Measurements from ENCODE around the gene LY6G6C. TPM values are rescaled to one million over a fixed set of nuclear protein-coding genes. Genes with fewer than 3 reads are reported as not detected.

LY6G6C gene
- total RNA-seq, 1 experiment from 2014 or later: 0.22 TPM

DNA sequence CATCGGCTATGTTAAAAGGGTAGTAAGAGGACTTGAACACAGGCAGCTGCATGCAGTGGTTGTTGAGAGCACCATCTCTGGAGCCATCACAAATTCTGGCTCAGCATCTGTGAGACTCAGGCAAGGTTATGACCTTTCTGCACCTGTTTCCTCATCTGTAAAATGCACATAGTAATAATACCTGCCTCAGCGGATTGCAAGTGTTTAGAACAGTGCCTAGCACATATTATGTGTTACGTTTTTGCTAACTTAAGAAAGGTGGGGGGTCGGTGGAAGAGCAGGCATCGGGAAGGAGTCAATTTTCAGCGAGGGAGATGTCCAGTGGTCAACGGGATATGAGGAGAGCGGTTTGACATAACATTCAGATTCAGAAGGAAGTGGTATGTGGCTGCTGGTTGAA is 43.6 kb downstream of the LY6G6C start:
- no TSS peak for BruUV-seq (replicated peaks)
- POLR2A ChIA-PET (ENCODE audit: unreplicated experiment): no interaction called here
- H3K9me2 ChIP-seq (replicated peaks; ENCODE audit: low read length): no peaks in the 10 kb centered on the region

GRCh38 chr6:31676904-31677303 is 44.6 kb downstream of the LY6G6C start:
- Histone ChIP-seq H3K27ac (ENCODE audit: low read length) (no peak overlapping the region), H2AFZ (ENCODE audit: low read length) (no peak overlapping the region), H3K9ac (ENCODE audit: low read length) (no peak overlapping the region), H3K36me3 (ENCODE audit: low read depth, low read length) (peaks cover 6% of the 10 kb centered on the region; the same call in 1 of the 2 replicates), H3K79me2 (ENCODE audit: low read length) (no peaks in the 10 kb centered on the region), H4K20me1 (ENCODE audit: low read length) (no peaks in the 10 kb centered on the region), H3K4me3 (ENCODE audit: low read length) (no peak overlapping the region), H3K27me3 (ENCODE audit: low read length) (no peaks in the 10 kb centered on the region), H3F3A (ENCODE audit: low read length, unreplicated experiment) (peaks cover 4% of the 10 kb centered on the region), H3K9me2 (replicated peaks; ENCODE audit: low read length) (no peaks in the 10 kb centered on the region), H3K4me2 (ENCODE audit: low read length) (peak overlapping the region; percentile 43; the same call in 1 of the 2 replicates), H3K4me1 (ENCODE audit: insufficient read depth, low read length) (peaks cover 16% of the 10 kb centered on the region), H3K9me3 (ENCODE audit: low read length) (no peaks in the 10 kb centered on the region)
- DNase-seq (peak; percentile 53), ATAC-seq (peak; percentile 23)
- no TSS peak for BruUV-seq (replicated peaks)
- TF ChIP-seq EZH2 (IDR thresholded peaks at IDR 0.05; ENCODE audit: low read length, unreplicated experiment) (no peak), EZH2phosphoT487 (IDR thresholded peaks at IDR 0.05; ENCODE audit: borderline replicate concordance, low read length) (no peak), CTCF (conservative IDR thresholded peaks at IDR 0.05; ENCODE audit: low read depth, low read length) (no peak)
- intact Hi-C loops (cut with micrococcal nuclease): no loop called here
- ChIA-PET CTCF (no interaction called here), POLR2A (ENCODE audit: unreplicated experiment) (no interaction called here)

More for the DNA sequence above, 43.6 kb downstream of the LY6G6C start:
- Histone ChIP-seq H2AFZ (ENCODE audit: low read length) (no peak overlapping the region), H3K27ac (ENCODE audit: low read length) (no peak overlapping the region), H3F3A (ENCODE audit: low read length, unreplicated experiment) (peaks cover 4% of the 10 kb centered on the region), H3K4me3 (ENCODE audit: low read length) (no peak overlapping the region), H3K9ac (ENCODE audit: low read length) (no peak overlapping the region), H3K27me3 (ENCODE audit: low read length) (no peaks in the 10 kb centered on the region), H3K4me2 (ENCODE audit: low read length) (no peak overlapping the region), H4K20me1 (ENCODE audit: low read length) (no peaks in the 10 kb centered on the region), H3K36me3 (ENCODE audit: low read depth, low read length) (0 out of 2 replicates have a peak, but pooled peaks cover 2% of the 10 kb centered on the region), H3K79me2 (ENCODE audit: low read length) (no peaks in the 10 kb centered on the region), H3K9me3 (ENCODE audit: low read length) (no peaks in the 10 kb centered on the region), H3K4me1 (ENCODE audit: insufficient read depth, low read length) (peaks cover 16% of the 10 kb centered on the region)
- no peak for DNase-seq
- no peak for ATAC-seq
- CTCF ChIA-PET: no interaction called here
- TF ChIP-seq CTCF (conservative IDR thresholded peaks at IDR 0.05; ENCODE audit: low read depth, low read length) (no peak), EZH2phosphoT487 (IDR thresholded peaks at IDR 0.05; ENCODE audit: borderline replicate concordance, low read length) (no peak), EZH2 (IDR thresholded peaks at IDR 0.05; ENCODE audit: low read length, unreplicated experiment) (no peak)
- intact Hi-C loops (cut with micrococcal nuclease): no loop called here

DNA sequence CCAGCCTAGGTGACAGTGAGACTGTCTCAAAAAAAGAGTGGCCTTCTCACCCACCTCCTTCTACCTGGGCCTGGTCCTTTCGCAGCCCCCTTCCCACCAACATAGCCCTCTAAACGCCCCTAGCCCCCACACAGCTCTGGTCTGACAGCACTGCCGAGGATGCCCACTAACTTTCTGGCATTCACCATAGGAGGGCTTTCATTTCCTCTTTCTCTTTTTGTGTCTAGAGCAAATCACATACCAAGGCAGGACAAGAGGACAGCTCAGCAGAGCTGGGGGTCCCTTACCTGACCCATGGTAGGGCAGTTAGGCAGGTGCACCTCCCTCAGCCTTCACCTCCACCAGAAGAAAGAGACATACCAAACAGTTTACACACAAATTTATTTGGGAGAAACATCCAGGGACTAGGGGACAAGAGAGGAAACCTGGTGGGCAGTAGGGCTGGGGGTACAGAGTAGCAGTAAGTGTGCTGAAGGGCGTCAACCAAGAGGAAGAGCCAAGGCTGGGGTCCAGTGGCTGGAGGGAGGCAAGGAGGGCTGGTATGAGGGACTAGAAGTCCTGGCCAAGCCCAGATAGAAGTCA is 45.1 kb downstream of the LY6G6C start:
- H4K20me1 ChIP-seq (ENCODE audit: low read length): no peaks in the 10 kb centered on the region
- TF ChIP-seq CTCF (conservative IDR thresholded peaks at IDR 0.05; ENCODE audit: low read depth, low read length): no peak
- TF ChIP-seq EZH2 (IDR thresholded peaks at IDR 0.05; ENCODE audit: low read length, unreplicated experiment): no peak
- no peak for TF ChIP-seq EZH2phosphoT487 (IDR thresholded peaks at IDR 0.05; ENCODE audit: borderline replicate concordance, low read length)
- H3K27me3 ChIP-seq (ENCODE audit: low read length): no peaks in the 10 kb centered on the region
- no TSS peak for BruUV-seq (replicated peaks)
- H3K9ac ChIP-seq (ENCODE audit: low read length): no peak overlapping the region
- H3K4me3 ChIP-seq (ENCODE audit: low read length): no peak overlapping the region
- H3K4me2 ChIP-seq (ENCODE audit: low read length): peak overlapping the region; percentile 43; the same call in 1 of the 2 replicates
- ChIA-PET POLR2A (ENCODE audit: unreplicated experiment) (no interaction called here), CTCF (no interaction called here)
- H3K36me3 ChIP-seq (ENCODE audit: low read depth, low read length): peaks cover 11% of the 10 kb centered on the region; the same call in 1 of the 2 replicates
- intact Hi-C loops (cut with micrococcal nuclease): no loop called here
- H3K9me2 ChIP-seq (replicated peaks; ENCODE audit: low read length): no peaks in the 10 kb centered on the region
- peaks cover 16% of the 10 kb centered on the region for H3K4me1 ChIP-seq (ENCODE audit: insufficient read depth, low read length)
- H3K9me3 ChIP-seq (ENCODE audit: low read length): no peaks in the 10 kb centered on the region
- no peak overlapping the region for H3K27ac ChIP-seq (ENCODE audit: low read length)
- H3F3A ChIP-seq (ENCODE audit: low read length, unreplicated experiment): peaks cover 4% of the 10 kb centered on the region
- DNase-seq: no peak
- no peaks in the 10 kb centered on the region for H3K79me2 ChIP-seq (ENCODE audit: low read length)
- no peak overlapping the region for H2AFZ ChIP-seq (ENCODE audit: low read length)
- no peak for ATAC-seq

Measured in PC-3 (cell line).